Endothelial cell of hepatic sinusoid (primary cell): ENCODE measurements around the gene NINJ1.

Experiments
- in situ Hi-C: cut with HindIII; loops from 2 replicates; pipeline ENCODE4 v1.10.0; 2017; ENCODE audit warnings: low sequenced_read_pairs

The NINJ1 gene

DNA sequence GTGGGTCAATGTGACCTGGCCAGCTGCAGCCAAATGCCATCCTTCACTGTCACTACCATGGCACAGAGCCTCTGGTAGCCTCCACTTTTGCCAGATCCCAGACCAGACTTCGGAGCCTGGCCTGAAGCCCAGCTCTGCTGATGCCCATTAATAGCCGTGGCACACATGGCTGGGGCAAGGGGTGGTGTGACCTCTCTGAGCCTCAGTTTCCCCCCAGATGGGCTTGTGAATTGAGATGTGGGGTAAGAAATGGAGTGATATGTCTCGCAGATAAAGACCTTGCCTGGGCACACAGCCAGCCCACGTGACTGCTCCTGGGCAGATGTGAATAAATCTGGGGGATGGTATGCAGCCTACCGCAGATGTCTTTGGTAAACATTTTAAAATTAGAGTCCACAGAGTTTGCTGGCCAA lies 61.7 kb downstream of the NINJ1 start:
- in situ Hi-C loops: no loop called here
